GM23338 (cell line): ENCODE results near the gene REV3L. TPM values are rescaled to one million over a fixed set of nuclear protein-coding genes. Genes with fewer than 3 reads are reported as not detected.

Experiments
- ATAC-seq: fragments of 200-7000 bp; cut with Tn5 transposase; 3 replicates; pipeline ENCODE4 v1.9.1; 2020
- DNase-seq: peaks from one replicate; pipeline ENCODE4 v3.0.0-alpha.2; 2015; ENCODE audit warnings: low spot score
- H2AFZ ChIP-seq: fragments of 200-600 bp; sonication (generic); 2 replicates; pipeline ENCODE4 v1.8.0; 2016; ENCODE audit warnings: antibody characterized with exemption, mild to moderate bottlenecking, moderate library complexity
- H3F3A ChIP-seq: fragments of 200-600 bp; sonication (generic); replicated peaks from 2 replicates; pipeline ENCODE4 v1.8.0; 2017; ENCODE audit warnings: antibody characterized with exemption, mixed run types, low read depth
- H3K27ac ChIP-seq: fragments of 200-600 bp; sonication (generic); 2 replicates; pipeline ENCODE4 v1.6.1; 2016; ENCODE audit warnings: low read depth
- H3K27me3 ChIP-seq: fragments of 200-600 bp; sonication (generic); 2 replicates; pipeline ENCODE4 v1.8.0; 2016; ENCODE audit warnings: mild to moderate bottlenecking, mixed run types, moderate library complexity; ENCODE audit not compliant: insufficient read depth
- H3K36me3 ChIP-seq: fragments of 200-600 bp; sonication (generic); 2 replicates; pipeline ENCODE4 v1.8.0; 2016; ENCODE audit warnings: mild to moderate bottlenecking; ENCODE audit not compliant: insufficient read depth
- H3K4me1 ChIP-seq: fragments of 200-600 bp; sonication (generic); 2 replicates; pipeline ENCODE4 v1.8.0; 2016; ENCODE audit warnings: mild to moderate bottlenecking, moderate library complexity; ENCODE audit not compliant: insufficient read depth
- H3K4me2 ChIP-seq: fragments of 200-600 bp; sonication (generic); 2 replicates; pipeline ENCODE4 v1.7.1; 2017; ENCODE audit warnings: mixed run types
- H3K4me3 ChIP-seq: fragments of 200-600 bp; sonication (generic); 2 replicates; pipeline ENCODE4 v1.6.1; 2016; ENCODE audit warnings: mixed run types
- H3K79me2 ChIP-seq: fragments of 200-600 bp; sonication (generic); replicated peaks from 2 replicates; pipeline ENCODE4 v1.8.0; 2017; ENCODE audit warnings: mild to moderate bottlenecking; ENCODE audit not compliant: insufficient read depth
- H3K9me2 ChIP-seq: fragments of 200-600 bp; sonication (generic); 2 replicates; pipeline ENCODE4 v1.8.0; 2017; ENCODE audit not compliant: insufficient read depth
- H4K20me1 ChIP-seq: fragments of 200-600 bp; sonication (generic); replicated peaks from 2 replicates; pipeline ENCODE4 v1.8.0; 2017; ENCODE audit warnings: mild to moderate bottlenecking; ENCODE audit not compliant: insufficient read depth
- H3K27ac Mint-ChIP-seq: 2 replicates; pipeline ENCODE4 v1.8.0; 2020; ENCODE audit warnings: inconsistent platforms, mild to moderate bottlenecking, moderate library complexity, mixed read lengths
- H3K27me3 Mint-ChIP-seq: 3 replicates; pipeline ENCODE4 v1.8.0; 2022; ENCODE audit warnings: low read depth, mild to moderate bottlenecking, moderate library complexity, mixed read lengths, inconsistent platforms; ENCODE audit not compliant: insufficient read depth, poor library complexity
- H3K36me3 Mint-ChIP-seq: 3 replicates; pipeline ENCODE4 v1.8.0; 2021; ENCODE audit warnings: low read depth, mild to moderate bottlenecking, inconsistent platforms, moderate library complexity, mixed read lengths
- H3K4me1 Mint-ChIP-seq: 3 replicates; pipeline ENCODE4 v1.8.0; 2020; ENCODE audit warnings: mild to moderate bottlenecking, inconsistent platforms, mixed read lengths
- H3K4me3 Mint-ChIP-seq: 3 replicates; pipeline ENCODE4 v1.8.0; 2021; ENCODE audit warnings: moderate library complexity, mild to moderate bottlenecking, inconsistent platforms, mixed read lengths
- H3K9me3 Mint-ChIP-seq: 3 replicates; pipeline ENCODE4 v1.8.0; 2020; ENCODE audit warnings: moderate library complexity, mild to moderate bottlenecking, inconsistent platforms, mixed read lengths
- CREB1 ChIP-seq: fragments of 250-450 bp; sonication (Bioruptor Pico); IDR thresholded peaks from 2 replicates; pipeline ENCODE4 v1.5.0; 2020; ENCODE audit warnings: low read depth, mild to moderate bottlenecking, moderate library complexity
- CTCF ChIP-seq, 2 experiments: fragments of 200-600 bp in 1 of 2; sonication (generic) in 1 of 2; conservative IDR thresholded peaks; 2 replicates each; pipeline versions ENCODE4 v1.5.1 to v1.6.1; 2016 to 2017; ENCODE audit warnings: antibody characterized with exemption in 2 of 2, low read depth in 2 of 2, mild to moderate bottlenecking in 2 of 2, moderate library complexity in 1 of 2
- ETS1 ChIP-seq: IDR thresholded peaks from 2 replicates; pipeline ENCODE4 v1.6.1; 2016; ENCODE audit warnings: antibody characterized with exemption
- EZH2 ChIP-seq: fragments of 200-600 bp; sonication (generic); IDR thresholded peaks from one replicate; pipeline ENCODE4 v1.8.0; 2017; ENCODE audit warnings: antibody characterized with exemption, mild to moderate bottlenecking, low read depth; ENCODE audit not compliant: unreplicated experiment
- EZH2phosphoT487 ChIP-seq: fragments of 200-600 bp; sonication (generic); IDR thresholded peaks from one replicate; pipeline ENCODE4 v1.8.1; 2018; ENCODE audit warnings: antibody characterized with exemption; ENCODE audit not compliant: unreplicated experiment
- JUNB ChIP-seq: IDR thresholded peaks from one replicate; pipeline ENCODE4 v1.6.1; 2016; ENCODE audit warnings: antibody characterized with exemption; ENCODE audit not compliant: unreplicated experiment
- NANOG ChIP-seq: IDR thresholded peaks from 2 replicates; pipeline ENCODE4 v1.6.1; 2016; ENCODE audit warnings: antibody characterized with exemption, borderline replicate concordance
- POLR2AphosphoS5 ChIP-seq: IDR thresholded peaks from 2 replicates; pipeline ENCODE4 v1.6.1; 2016; ENCODE audit warnings: antibody characterized with exemption, low read depth
- REST ChIP-seq: IDR thresholded peaks from one replicate; pipeline ENCODE4 v1.6.1; 2018; ENCODE audit warnings: antibody characterized with exemption; ENCODE audit not compliant: unreplicated experiment
- STAT1 ChIP-seq: IDR thresholded peaks from one replicate; pipeline ENCODE4 v1.6.1; 2016; ENCODE audit warnings: antibody characterized with exemption; ENCODE audit not compliant: unreplicated experiment
- ZNF114 ChIP-seq: fragments of 250-450 bp; sonication (Bioruptor Pico); IDR thresholded peaks from 2 replicates; pipeline ENCODE4 v1.5.0; 2020; ENCODE audit warnings: mild to moderate bottlenecking, moderate library complexity
- ZNF331 ChIP-seq: fragments of 250-450 bp; sonication (Bioruptor Pico); IDR thresholded peaks from 2 replicates; pipeline ENCODE4 v1.5.0; 2020; ENCODE audit warnings: low read depth, mild to moderate bottlenecking, moderate library complexity
- ZNF462 ChIP-seq: fragments of 250-450 bp; sonication (Bioruptor Pico); IDR thresholded peaks from 2 replicates; pipeline ENCODE4 v1.5.0; 2020; ENCODE audit warnings: mild to moderate bottlenecking, moderate library complexity
- polyA plus RNA-seq: library from polyadenylated mRNA; unstranded; fragments of >200 nt; fragmentation: Nextera tagmentation; extraction: Ambion mirVana; gene quantifications from 2 replicates; pipeline ENCODE4 v1.2.1, GENCODE V29; 2016
- total RNA-seq: library from RNA; depleted of rRNA; stranded (reverse); fragments of >200 nt; shearing (Covaris generic); gene quantifications from 2 replicates; pipeline ENCODE4 v1.2.3, GENCODE V29; 2014

The REV3L gene
- total and polyA plus RNA-seq, 2 experiments from 2014 or later: 8.3 to 13.1 TPM

- no peak overlapping the region for H3K4me3 ChIP-seq
- H3K4me2 ChIP-seq: no peak overlapping the region
- no peaks in the 10 kb centered on the region for H3K36me3 ChIP-seq
- ATAC-seq (no peak), DNase-seq (no peak)
- H2AFZ ChIP-seq: no peak overlapping the region
- no peaks in the 10 kb centered on the region for H3K27me3 ChIP-seq
- no peaks in the 10 kb centered on the region for H3K79me2 ChIP-seq
- Mint-ChIP-seq H3K4me3 (no peak overlapping the region), H3K4me1 (no peaks in the 10 kb centered on the region), H3K27ac (no peak overlapping the region), H3K36me3 (no peaks in the 10 kb centered on the region), H3K9me3 (no peaks in the 10 kb centered on the region), H3K27me3 (no peaks in the 10 kb centered on the region)
- TF ChIP-seq STAT1: no peak
- TF ChIP-seq ZNF114 (CRISPR knock-in tag): no peak
- TF ChIP-seq POLR2AphosphoS5: no peak
- no peak for TF ChIP-seq EZH2phosphoT487
- no peak for TF ChIP-seq ETS1
- TF ChIP-seq ZNF331 (CRISPR knock-in tag): no peak
- no peak for TF ChIP-seq CREB1
- TF ChIP-seq EZH2: no peak
- TF ChIP-seq JUNB: no peak
- no peak for TF ChIP-seq REST
- no peak for TF ChIP-seq CTCF (conservative IDR thresholded peaks at IDR 0.05; ENCODE audit: low read depth in 2 of 2)
- TF ChIP-seq ZNF462 (CRISPR knock-in tag): no peak
- no peak for TF ChIP-seq NANOG
- H3K4me1 ChIP-seq: no peaks in the 10 kb centered on the region
- no peak overlapping the region for H3K27ac ChIP-seq
- no peaks in the 10 kb centered on the region for H4K20me1 ChIP-seq
- no peaks in the 10 kb centered on the region for H3K9me2 ChIP-seq
- no peaks in the 10 kb centered on the region for H3F3A ChIP-seq
Observed at GRCh38 chr6:111367393-111368088, 115.5 kb downstream of the REV3L start.
